GM18867 (cell line): ENCODE data around the gene ARHGAP21.
"Not testable (repeated sequence)": the region's sequence is repeated elsewhere in the genome, so short reads cannot be mapped to it uniquely, and the experiment has no call there.

Source experiments
- ATAC-seq: cut with Tn5 transposase; IDR thresholded peaks from one replicate; pipeline ENCODE4 v1.9.1; 2021; ENCODE audit warnings: mild to moderate bottlenecking, moderate library complexity; ENCODE audit not compliant: unreplicated experiment

The ARHGAP21 gene

GRCh38 chr10:24690961-24691512 lies 32.6 kb downstream of the ARHGAP21 start:
- no peak for ATAC-seq

DNA sequence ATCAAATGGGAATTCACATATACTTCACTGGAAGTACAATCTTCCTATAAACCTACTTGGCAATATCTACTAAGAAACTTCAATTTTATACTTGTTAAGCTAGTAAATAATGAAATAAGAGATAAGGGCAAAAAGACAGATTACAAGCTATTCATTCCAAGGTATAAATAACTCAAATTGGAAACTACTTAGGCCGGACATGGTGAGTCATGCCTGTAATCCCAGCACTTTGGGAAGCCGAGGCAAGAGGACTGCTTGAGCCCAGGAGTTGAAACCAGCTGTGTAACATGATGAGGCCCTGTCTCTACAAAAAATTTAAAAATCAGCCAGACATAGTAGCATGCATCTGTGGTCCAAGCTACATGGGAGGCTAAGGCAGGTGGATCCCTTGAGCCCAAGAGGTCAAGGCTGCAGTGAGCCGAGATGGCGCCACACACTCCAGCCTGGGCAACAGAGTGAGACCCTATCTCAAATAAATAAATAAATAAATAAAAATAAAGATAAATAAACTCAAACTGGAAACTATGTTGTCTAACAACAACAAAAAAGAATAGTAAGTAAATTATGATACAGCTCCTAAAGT lies 37.6 kb downstream of the ARHGAP21 start:
- ATAC-seq = no peak

GRCh38 chr10:24683554-24683953 lies 40.1 kb downstream of the ARHGAP21 start:
- no peak for ATAC-seq

- ATAC-seq = no peak
Measured at GRCh38 chr10:24681572-24682088, 42.1 kb downstream of the ARHGAP21 start.

DNA sequence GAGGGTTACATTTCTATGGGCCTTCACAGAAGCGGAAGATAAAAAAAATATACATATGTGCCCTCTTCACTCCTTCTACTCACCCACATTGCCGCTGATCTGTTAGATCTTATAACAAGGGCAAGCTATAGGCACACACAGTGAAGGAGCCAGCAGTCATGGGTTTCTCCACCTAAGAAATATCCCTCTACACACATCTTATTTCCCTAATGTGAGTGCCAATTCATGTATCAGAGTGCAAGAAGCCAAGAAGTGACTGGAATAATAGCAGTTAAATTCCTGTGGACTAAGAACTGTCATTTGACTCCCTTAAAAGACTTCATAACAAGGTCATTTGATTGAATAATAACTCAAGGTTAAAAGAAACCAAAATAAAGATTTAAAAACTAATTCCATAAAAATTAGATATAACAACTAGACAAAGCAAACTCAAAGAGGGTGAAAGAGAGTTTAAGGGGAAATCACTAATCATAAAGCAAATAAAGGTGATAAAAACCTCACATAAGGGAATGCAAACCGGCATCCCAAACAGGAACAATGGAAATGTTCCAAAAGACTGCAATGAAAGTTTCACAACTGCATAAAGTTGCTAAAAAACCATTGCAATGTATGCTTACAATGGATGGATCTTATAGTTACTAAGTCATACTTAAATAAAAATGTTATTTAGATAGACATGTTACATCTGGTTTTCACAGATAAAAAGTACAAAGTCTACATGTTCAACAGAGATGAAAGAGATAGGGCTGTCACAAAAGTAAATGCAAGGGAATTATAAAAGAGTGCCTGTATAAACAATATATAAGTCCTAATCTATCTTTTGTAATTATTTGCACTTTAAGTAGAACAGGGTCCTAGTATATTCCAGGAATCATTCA lies 42.8 kb downstream of the ARHGAP21 start:
- ATAC-seq = no peak

GRCh38 chr10:24678757-24679156 lies 44.9 kb downstream of the ARHGAP21 start:
- no peak for ATAC-seq

GRCh38 chr10:24674892-24675632 lies 48.6 kb downstream of the ARHGAP21 start:
- peak; percentile 75 for ATAC-seq

DNA sequence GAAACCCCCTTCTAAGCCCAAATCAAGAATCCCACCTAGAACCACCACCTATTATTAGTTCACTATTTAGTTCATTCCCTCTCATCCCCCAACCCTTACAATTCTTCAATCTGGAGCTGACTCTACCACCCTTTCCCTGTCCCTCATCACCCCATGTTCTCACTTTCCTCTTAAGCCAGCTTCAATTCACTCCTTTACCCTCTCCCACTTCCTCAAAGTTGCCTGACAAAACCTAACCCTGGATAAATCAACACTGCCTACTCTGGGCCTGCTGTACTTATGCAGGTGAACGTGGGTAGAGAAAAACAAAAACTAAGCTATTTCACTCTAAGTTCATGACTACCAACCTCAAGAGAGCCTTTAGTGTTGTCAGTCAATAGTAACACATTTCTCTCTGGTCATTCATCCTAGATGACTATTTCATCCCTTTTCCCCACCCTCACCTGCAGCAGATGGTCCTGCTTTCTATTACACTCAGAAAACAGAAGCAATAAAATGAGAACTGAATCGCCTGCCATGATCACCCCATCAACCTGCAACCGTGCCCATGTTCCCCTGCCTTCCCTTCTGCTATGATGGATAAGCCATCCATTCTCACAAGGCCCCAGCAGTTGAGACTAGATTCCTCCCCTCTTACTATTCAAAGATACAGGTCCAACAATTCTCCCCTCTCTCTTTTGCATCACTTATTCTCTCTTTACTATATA lies 52.6 kb downstream of the ARHGAP21 start:
- ATAC-seq = no peak

DNA sequence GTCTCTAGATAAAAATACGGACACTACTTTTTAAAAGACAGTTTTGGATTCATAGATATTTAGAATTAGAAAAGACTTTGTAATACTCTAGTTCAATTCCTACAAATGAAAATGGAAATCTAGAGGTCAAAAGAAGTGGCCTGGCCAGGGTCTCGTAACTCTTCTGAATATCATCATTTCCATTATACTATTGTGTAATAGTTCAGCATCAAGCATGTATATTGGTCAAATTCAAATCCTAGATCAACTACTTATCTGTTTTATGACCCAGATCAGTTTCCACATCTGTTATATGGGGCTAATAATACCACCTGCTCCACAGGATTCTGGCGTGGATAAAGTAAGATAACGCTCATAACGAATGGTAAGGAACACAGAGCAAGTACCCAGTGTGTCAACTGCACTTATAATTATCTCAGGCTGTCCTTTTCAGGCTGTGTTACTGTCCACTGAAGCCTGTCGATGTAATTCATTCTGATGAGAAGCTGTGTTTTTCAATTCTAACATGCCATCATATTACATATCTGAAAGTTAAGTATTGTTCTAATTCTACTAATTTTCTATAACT lies 54.3 kb downstream of the ARHGAP21 start:
- ATAC-seq = no peak

DNA sequence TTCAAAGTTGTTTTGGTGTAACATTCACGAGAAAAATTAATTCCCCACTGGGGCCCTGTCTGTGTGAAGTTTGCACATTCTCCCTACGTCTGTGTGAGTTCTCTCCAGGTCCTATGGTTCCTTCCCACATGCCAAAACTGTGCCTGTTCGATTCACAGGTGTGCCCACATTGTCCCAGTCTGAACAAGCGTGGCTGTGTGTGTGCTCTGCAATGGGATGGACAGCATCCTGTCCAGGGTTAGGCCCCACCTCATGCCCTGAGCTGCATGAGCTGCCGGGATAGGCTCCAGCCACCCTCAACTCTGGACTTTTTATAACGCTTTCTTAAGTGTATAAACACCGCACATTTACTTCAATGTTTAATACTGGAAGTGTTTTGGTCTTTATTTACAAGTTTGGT lies 55.4 kb downstream of the ARHGAP21 start:
- ATAC-seq = no peak

DNA sequence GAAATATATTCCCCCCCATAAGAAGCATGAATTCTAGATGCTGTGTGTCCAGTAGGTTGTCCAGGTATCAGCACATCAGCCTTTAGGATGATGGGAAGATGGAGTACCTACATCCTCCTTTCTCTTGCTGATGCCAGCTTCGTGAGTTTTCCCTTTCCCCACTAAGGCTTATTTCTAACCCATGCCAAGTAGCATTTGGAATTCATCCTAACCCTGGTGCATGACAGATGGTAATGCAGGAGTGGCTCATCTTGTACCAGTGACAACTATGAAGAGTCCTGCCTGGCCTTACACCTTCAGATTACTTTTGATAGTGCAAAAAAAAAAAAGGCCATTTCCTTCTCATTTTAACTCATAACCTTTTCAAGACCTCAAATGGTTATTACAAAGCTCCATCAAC lies 58.7 kb downstream of the ARHGAP21 start:
- no peak for ATAC-seq

- ATAC-seq = no peak
Measured at GRCh38 chr10:24661376-24661775, 62.3 kb downstream of the ARHGAP21 start.

GRCh38 chr10:24658319-24658718 lies 65.4 kb downstream of the ARHGAP21 start:
- not testable (repeated sequence) for ATAC-seq

DNA sequence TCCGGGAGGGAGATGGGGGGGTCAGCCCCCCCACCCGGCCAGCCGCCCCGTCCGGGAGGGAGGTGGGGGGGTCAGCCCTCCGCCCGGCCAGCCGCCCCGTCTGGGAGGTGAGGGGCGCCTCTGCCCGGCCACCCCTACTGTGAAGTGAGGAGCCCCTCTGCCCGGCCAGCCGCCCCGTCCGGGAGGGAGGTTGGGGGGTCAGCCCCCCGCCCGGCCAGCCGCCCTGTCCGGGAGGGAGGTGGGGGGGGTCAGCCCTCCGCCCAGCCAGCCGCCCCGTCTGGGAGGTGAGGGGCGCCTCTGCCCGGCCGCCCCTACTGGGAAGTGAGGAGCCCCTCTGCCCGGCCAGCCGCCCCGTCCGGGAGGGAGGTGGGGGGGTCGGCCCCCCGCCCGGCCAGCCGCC lies 67.4 kb downstream of the ARHGAP21 start:
- ATAC-seq = not testable (repeated sequence)

- ATAC-seq = peak; percentile 89
Measured at GRCh38 chr10:24652381-24652957, 71.2 kb downstream of the ARHGAP21 start.

- no peak for ATAC-seq
Measured at GRCh38 chr10:24651923-24652322, 71.8 kb downstream of the ARHGAP21 start.

GRCh38 chr10:24650669-24651391 lies 72.9 kb downstream of the ARHGAP21 start:
- ATAC-seq = no peak

DNA sequence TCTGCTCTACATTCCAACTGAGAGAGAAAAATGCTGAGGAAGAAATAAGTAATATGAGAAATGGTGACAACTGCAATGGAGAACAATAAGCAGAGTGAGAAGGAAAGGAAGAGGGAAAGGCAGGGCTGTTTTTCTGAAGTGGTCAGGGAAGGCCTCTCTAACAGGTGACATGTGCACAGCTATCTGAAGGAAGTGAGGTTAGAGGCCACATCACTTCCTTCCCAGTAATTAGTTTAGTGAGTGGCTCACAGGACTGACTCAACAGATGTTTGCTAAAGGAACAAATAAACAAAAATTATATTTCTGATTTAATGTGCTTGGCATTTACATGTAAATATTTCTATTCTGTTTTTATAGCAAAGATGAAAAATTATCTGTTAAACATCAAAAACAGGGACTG lies 77.9 kb downstream of the ARHGAP21 start:
- ATAC-seq = no peak

DNA sequence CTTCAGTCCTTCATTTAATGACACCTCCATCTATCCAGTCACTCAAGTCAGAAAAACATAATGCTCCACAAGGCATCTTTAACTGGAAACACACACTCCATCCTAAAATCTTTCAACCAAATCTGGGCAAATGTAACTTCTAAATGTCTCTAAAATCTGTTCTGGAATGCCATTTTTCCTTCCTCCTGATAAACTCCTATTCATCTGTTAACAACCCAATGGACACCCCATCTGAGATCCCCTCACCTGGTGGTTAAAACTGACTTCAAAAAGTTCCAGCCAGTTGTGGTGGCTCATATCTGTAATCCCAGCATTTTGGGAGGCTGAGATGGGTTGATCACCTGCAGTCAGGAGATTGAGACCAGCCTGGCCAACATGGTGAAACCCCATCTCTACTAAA lies 78.7 kb downstream of the ARHGAP21 start:
- ATAC-seq = no peak
